Measurements from ENCODE around the gene FTH1. TPM values are rescaled to one million over a fixed set of nuclear protein-coding genes. Genes with fewer than 3 reads are reported as not detected.

The FTH1 gene
- total RNA-seq, 1 donor from 2014 or later, result 938 TPM

DNA sequence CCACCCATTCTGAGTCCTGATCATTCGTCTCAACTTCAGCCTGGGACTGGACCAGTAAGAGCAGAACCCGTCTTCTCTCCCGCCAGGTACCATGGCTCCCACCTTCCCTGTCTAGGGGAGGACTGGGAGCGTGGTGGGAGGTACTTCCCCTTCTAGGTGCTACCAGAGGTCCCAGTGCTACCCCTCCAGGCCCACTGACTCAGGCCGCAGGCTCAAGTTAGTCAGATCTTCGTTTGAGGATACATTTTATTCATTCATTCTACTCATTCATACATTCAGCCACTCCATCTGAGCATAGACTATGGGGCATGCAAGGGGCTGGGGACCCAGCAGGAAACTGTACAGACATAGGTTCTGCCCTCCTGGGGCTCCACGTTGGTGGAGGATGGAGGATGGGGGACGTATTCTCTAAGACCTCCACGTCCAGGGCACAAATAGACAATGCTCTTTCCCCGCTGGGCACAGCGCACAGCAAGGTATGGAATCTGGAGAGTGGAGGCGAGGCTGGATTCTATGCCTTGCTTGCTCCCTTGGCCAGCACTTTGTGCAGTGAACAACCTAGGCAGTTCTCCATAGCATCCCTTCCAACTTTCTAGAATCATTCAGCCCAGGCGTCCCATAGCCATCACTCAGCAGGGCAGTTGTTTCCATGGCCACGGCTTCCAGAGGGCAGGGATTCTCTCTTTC lies 49.0 kb downstream of the FTH1 start:
- DNase-seq (ENCODE audit: low spot score), result peak; percentile 37
- ATAC-seq, result no peak

DNA sequence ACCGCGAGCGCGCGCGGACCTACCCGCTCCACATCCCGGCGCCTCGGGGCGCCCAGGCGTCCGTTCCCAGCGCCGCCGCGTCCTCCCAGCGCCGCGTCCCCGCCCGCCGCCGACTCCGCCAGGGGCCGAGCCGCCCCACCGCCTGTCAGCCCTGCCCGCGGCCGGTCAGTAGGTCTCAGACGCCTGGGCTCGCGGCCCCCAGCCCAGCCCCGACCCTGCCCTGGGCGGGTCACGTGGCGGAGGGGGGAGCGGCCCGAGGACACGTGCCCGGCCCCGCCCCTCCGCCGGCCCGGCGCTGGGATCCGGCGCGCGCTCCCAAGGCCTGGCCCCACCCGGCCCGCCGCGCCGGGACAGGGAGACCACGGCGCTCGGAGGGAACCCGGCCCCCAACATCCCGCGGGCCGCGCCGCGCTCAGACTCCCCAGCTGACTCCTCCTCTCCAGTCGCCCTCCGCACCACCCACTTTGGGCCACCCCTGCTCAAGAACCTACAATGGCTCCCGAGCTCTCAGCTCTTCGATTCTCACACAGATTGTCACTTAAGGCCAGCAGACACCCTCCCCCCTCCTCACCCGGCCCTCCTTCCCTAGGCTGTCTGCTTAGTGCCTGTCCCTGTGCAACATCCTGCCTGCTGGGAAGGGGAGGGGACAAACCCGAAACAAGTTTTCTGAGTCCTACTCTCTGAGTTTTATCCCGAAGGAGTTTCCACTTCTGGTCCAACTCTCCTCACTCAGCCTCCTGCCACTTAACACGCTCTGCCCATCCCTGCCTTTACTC lies 49.9 kb downstream of the FTH1 start, which contains the start of gene RAB3IL1:
TSS of gene RAB3IL1 (minus strand) at position 233 of the 776 bp plus-strand sequence. CDS start at position 34, 199 bp downstream.
- peak; percentile 62 for DNase-seq (ENCODE audit: low spot score)
- ATAC-seq, result peak; percentile 89

DNA sequence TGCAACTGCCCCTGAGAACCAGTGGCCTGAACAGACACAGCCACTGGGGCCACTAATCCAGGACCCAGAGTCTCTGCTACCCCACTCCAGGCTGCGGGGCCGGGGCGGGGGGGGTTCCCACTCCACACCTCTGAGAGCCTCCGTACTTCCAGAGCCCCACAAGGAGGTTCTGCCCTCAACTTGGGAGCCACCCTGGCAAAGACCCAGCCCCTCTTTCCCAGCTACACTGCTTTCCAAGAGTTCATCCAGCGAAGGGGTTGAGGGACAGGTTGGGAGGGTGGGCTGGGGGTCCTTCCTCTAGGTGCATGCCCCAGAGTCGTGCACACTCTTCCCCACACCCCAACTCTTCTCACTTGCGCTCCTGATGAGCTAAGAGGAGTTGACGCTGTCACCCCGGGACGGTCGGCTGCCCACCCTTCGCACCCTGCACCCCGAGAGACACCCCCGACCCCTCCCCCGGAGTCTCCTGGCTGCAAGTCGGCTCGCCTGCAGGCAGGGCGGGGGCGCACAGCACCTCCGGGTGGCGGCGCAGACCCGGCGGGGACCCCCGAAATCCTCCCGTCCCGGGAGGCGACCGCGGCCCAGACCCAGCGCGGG lies 50.6 kb downstream of the FTH1 start:
- DNase-seq (ENCODE audit: low spot score), result peak; percentile 47
- ATAC-seq, result no peak

GRCh38 chr11:61914471-61915171 lies 52.8 kb downstream of the FTH1 start:
- DNase-seq (ENCODE audit: low spot score), result peak; percentile 28

More at GRCh38 chr11:61914471-61915171, 52.8 kb downstream of the FTH1 start:
- ATAC-seq, result no peak

Other genes starting within 250 kb of the FTH1 start
- gene MYRF, start 215.0 kb downstream of the FTH1 start, total RNA-seq, result 15.9 TPM
- gene TMEM258, start 175.0 kb downstream of the FTH1 start, total RNA-seq, result 58.5 TPM
- gene FEN1, start 174.7 kb downstream of the FTH1 start, total RNA-seq, result 5.1 TPM
- 34.6 TPM for gene FADS1, start 150.6 kb downstream of the FTH1 start, total RNA-seq
- 113 TPM for gene FADS2, start 139.3 kb downstream of the FTH1 start, total RNA-seq
- gene FADS3, start 76.1 kb downstream of the FTH1 start, total RNA-seq, result 15.0 TPM
- 4.0 TPM for gene RAB3IL1, start 50.1 kb downstream of the FTH1 start, total RNA-seq
- gene BEST1, start 17.3 kb downstream of the FTH1 start, total RNA-seq, result 0.63 TPM
- 7.3 TPM for gene INCENP, start 156.4 kb upstream of the FTH1 start, total RNA-seq
- not detected for gene SCGB1D1, start 222.6 kb upstream of the FTH1 start, total RNA-seq
- not detected for gene SCGB2A1, start 241.0 kb upstream of the FTH1 start, total RNA-seq